Medulla oblongata (tissue), 1 donor: ENCODE measurements around the gene ITGB8.
"Not testable (repeated sequence)": the region's sequence is repeated elsewhere in the genome, so short reads cannot be mapped to it uniquely, and the experiment has no call there.

Source experiments
- DNase-seq: peaks from one replicate; pipeline ENCODE4 v3.0.0-alpha.2; 2015; ENCODE audit errors: extremely low spot score

ITGB8 gene

DNA sequence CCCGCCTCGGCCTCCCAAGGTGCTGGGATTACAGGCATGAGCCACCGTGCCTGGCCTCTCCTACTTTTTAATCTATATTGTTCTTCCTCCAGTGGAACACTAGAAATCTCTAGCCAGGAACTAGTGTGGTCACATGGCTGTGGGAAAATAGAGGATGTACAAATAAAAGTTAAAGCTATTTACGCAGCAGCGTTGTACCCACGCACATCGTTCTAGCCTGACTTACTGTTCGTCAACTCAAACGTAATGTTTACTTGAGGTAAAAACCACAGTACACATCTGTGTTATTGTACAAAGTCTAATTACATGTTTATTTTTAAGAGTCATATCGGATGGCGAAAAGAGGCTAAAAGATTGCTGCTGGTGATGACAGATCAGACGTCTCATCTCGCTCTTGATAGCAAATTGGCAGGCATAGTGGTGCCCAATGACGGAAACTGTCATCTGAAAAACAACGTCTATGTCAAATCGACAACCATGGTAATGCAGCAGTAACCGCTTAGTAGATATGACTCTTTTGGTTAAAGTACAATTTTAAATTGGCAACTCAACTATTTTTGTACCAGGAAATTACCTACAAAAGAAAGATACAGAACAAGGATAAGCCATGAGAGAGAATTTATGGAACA, 50.8 kb downstream of the ITGB8 start:
- DNase-seq = no peak

DNA sequence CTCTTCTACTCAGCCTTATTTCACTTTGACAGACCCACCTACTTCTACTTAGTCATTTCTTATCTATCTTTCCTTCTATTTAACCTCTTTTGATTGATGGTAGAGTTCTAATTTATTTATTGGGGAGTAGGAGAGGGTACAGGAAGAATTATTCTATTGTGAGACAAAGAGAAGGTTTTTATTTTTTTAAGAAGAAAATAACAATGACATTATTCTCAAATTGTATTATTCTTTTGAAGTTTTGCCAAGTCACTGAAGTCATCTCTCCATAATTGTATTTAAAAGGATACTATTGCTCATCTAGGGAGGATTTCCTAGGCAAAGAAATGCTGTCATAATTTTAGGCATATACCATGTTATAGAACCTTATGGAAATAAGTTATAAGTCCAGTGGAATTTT, 52.7 kb downstream of the ITGB8 start:
- DNase-seq = no peak

DNA sequence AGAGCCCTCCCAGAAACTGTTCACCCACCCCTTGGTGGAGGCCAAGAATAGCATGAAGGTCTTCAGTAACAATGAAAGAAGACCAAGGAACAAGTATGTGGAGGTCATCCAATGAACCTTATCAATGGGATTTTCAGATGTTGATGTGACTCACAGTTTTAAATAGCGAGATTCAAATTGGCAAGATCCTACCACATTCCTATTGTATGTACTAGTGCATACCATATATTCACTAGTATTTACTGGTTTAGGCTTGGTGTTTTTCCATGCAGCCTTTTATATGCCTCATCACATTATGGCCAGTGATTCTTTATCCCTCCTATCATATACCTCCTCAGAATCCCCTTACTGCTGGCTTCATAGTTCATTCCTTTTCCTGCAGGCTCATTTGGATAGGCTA, 54.4 kb downstream of the ITGB8 start:
- no peak for DNase-seq

DNA sequence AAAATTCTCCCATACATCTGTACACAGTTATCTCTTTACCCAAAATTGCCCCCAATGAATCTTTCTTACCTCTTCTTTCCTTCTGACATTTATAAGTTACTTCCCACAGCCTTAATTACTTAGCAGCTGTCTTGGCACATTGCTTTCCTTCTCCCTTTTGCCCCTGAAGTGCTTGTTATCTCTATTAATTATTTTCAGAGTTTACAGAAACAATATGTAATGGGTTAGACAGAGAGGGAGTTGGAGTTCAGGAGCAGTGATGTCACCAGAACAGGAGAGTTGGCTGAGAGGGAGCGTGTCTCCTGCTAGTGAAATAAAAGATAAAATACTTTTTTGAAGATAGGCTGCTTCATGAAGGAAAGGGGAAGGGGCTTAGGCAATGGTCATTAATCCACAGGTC, 57.4 kb downstream of the ITGB8 start:
- no peak for DNase-seq

DNA sequence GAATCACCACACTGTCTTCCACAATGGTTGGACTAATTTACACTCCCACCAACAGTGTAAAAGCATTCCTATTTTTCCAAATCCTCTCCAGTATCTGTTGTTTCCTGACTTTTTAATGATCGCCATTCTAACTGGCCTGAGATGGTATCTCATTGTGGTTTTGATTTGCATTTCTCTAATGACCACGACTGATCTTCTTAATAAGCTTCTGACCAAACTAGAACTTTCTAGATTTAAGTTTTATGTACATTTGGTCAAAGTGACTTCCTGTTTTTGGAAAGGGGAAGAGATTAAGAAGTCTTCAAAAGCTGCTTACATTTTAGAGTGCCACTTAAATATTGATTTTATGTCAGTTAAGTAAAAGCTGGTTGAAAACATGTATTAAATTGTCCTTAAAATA, 58.5 kb downstream of the ITGB8 start:
- DNase-seq = not testable (repeated sequence)

DNA sequence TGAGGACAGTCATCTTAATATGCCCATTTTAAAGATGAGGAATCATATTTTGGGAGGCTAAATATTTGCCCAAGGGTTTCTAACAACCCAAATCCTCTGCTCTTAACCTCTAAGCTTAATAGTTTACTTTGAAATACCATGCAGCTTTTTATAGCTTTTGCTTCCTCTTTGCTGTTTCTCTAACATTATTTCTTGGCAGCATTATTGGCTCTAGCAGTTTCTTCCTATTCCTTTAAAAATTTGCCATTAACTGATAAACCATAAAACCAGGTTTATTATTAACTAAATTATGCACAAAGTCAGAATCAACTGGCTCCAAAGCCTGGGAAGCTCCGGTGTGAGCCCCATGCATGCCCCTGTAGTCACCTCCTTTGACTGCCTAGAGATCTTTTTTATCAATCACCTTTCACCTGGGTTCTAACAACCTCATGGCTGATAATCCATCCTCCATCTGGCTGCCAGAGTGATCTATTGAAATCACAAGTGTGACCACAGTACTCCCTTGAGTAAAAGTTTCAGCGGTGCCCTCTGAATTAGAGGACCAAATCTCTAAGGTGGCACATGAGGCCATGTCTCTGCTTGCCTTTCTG, 62.4 kb downstream of the ITGB8 start:
- no peak for DNase-seq

DNA sequence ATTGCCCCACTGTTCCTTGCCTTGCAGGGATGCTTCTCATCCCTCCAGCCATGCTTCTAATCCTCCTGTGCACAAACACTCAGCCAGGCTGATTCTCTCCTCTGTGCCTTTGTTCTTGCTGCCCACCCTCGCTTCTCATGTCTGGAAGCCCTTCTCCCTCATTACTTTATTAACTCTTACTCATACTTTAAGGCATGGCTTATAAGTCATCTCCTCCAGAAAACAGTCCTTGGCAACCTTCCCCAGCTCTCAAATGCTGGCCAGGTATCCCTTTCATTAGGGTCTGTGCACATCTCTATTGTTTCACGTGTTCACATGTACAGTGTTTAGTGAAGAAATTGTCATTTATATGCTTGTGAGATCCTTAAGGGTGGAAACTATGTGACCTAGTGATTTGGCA, 62.9 kb downstream of the ITGB8 start:
- no peak for DNase-seq

DNA sequence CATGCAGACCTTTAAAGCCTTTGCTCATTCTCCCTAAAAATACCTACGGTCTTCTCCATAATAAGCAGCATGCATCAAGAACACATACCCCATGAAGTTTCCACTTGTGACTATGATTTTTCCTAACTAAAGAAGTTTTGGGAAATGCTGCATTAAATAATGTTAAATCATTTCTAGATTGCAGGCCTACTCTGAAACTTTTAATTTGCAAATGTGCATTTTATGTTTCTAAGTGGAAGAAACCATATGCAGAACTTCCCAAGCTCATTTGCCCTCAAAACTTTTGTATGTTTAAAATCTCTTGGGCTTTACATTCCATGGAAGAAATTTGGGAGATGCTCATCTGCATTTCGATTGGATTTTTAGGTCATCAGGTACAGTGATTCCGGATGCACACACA, 63.6 kb downstream of the ITGB8 start:
- no peak for DNase-seq

DNA sequence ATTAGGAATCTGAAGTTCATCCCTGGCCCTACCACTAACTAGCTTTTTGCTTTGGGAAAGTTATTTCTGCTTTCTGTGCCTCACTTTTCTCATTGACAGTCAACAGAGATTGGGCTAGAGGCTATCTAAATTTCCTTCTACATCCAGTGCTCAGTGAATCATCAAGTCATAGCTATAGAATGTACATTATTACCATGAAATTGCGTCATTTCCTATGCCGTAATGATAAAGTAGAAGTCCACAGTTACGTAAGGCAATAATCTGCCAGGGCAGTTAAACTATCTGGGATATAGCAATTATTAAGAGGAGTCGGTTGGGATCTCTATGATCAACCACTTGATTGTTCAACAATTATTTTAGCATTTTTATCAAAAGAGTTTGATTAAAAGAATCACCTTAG, 64.4 kb downstream of the ITGB8 start:
- no peak for DNase-seq

DNA sequence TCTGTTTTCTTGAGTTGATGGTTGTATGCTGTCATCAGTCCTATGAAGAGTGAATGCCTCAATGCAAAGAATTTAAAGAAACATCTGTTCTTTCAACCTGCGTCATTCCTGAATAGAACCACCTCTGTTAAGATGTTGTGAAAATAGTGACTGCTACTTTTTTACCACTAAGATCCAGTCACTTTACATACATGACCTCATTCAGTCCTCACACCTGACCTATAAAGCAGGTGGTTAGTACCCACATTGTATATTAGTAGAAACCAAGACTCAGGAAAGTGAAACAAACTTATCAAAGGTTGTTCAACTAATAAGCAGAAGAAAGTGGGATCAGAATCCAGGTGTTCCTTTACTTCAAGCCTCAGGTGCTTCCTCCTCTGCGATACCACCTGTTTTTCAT, 64.8 kb downstream of the ITGB8 start:
- no peak for DNase-seq

DNA sequence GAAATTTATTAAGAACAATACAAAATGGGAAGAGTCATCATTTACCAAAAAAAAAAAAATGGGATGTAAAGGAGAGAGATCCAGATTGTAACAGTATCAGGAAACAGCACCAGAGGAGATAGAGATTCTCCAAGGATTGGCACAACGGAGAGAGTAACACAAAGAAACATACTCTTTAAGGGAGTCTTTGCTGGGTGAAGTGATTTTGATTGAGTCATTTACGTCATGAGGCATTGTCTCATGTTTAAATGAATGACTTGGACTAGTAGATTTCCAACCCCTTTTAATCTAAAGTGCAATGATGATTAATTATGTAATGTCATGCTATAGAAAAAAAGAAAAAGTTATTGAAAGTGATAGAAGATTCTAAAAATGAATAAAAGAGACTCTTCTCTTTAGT, 68.8 kb downstream of the ITGB8 start:
- no peak for DNase-seq

DNA sequence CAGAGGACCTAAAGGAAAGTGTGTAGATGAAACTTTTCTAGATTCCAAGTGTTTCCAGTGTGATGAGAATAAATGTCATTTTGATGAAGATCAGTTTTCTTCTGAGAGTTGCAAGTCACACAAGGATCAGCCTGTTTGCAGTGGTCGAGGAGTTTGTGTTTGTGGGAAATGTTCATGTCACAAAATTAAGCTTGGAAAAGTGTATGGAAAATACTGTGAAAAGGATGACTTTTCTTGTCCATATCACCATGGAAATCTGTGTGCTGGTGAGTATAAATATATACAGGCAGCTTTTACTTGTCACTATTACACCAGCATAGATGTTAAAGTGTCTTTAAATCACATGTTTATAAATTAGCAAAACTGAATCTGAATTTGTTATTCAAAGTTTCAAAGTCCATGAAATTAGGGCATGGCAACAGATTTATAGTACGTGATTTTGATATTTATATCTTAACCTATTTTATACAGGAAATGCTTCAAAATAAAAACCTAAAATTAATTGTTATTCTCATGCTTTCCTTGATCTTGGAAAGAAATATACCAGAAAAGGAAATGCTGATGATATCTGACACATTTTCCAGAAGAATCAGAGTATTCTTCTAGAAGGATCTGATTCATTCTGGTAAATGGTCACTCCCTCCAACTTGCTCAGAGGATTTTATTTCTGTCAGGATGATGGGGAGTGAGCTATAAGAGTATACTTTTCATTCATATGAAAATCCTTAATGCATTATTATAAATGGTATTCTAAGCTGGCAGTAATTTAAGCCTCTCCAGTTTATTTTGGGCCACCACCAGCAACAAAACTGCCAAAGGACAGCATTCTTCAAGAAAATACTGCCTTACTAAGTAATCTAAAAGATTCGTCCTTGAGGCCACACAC, 71.4 kb downstream of the ITGB8 start:
- no peak for DNase-seq

DNA sequence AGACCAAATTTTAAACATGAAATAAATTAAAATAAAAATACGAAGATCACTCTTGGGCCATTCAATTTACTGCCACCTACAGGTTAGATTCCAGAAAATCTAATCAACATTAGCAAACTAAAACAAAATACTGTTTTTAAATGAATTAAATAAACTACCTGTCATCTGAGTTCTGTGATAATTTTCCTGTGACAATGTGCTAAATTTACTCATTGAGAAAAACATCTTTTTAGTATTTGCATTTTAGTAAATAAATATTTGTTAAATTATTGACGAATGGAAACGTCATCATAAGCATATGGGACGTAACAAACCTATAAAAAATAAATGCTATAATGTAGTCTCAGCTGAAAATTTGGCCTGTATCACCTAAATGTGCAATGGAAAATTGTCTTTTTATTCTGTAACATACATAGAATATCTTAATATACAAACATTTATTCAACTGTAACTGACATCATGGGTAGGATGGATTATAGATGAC, 72.1 kb downstream of the ITGB8 start:
- DNase-seq = no peak

DNA sequence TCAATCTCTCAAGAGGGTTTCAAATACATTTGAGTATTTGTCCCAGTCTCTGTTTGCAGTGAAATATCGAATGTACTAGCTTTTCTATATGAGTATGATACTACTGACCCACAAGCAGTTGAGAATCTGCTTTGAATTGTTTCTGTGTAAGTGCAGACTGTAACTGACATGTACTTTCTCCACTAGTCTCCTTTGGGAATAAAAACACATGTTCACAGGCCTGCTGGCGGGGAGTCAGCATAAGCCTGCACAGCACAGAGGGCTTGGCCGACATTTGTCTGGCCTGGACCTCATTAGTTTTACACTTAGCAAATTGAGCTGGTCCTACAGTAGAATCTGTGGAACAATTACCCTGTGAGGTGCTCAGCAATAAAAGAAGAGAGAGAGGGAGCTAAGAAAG, 72.6 kb downstream of the ITGB8 start:
- DNase-seq = no peak

DNA sequence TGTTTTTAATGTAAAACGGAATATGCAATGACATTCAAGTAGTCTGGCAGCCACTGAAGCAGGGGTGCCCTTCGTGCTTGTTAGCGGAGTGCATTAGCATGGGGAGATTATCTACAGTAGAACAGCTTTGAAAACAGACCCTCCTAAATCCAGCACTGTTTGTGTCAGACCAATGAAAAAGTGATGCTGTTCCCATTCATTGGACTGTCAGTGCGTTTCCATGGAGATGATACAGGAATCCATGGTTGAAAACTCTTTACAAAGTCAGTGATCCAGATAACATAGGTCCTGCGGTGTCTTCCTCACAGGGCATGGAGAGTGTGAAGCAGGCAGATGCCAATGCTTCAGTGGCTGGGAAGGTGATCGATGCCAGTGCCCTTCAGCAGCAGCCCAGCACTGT, 73.6 kb downstream of the ITGB8 start:
- no peak for DNase-seq

DNA sequence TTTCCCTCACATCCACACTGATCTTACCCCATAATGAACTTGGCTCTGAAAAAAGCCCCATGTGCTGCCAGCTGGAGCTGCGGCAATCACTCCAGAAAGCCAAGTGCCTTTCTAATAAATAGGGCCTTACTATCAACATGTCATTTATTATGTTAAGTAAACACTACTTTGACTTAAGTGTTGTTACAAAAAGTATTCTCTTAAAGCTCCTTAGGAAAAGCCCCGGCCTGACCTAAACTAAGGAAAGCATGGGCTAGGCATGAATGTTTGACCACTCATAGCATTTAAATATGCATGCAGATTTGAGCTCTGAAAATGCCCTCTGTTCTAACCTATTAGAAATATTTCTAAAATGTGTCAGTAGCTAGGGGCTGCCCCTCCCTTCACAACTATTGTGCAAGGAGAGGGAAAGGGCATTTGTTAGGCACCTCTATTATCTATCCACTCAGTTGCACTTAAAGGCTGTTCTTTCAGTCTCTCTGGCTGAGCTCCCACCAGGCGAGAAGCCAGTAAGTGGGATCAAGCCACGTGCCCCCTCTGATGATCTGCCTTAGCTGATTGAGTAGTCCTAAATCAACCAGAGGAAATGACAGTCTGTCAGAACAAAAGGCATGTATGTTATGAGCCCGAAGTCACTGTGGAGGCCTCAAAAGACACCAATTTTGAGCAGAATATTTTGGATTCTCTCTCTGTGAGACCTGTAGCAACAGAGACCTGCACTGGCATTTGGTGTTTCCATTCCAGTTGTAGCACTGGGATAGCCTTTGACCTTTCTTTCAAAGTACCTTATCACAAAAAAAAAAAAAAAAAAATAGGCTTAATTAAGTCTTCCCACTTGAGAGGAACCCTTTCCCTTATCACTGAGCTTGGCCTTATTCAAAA, 77.1 kb downstream of the ITGB8 start:
- no peak for DNase-seq

DNA sequence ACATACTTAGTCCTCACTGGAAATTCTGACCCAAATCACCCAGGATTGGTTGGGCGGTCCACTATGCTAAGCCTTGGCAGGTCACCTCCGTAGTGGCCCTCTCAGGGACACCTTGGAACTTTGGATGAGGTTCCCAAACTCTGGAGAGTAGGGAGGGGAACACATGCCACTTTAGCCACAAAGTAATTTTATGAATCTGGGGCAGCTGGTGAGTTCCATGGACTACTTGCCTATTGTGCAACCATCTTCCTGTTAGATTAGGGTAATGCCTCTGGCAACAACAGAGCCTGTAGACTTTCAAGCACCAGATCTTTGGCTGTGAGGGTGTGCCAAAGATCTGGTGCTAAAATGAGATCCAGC, 77.7 kb downstream of the ITGB8 start:
- DNase-seq = no peak

DNA sequence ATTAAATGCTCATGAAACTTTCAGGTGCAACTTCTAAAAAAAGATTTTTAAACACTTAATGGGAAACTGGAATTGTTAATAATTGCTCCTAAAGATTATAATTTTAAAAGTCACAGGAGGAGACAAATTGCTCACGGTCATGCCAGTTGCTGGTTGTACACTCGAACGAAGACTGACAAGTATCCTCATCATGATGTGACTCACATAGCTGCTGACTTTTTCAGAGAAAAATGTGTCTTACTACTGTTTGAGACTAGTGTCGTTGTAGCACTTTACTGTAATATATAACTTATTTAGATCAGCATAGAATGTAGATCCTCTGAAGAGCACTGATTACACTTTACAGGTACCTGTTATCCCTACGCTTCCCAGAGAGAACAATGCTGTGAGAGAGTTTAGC, 79.3 kb downstream of the ITGB8 start:
- DNase-seq = no peak

DNA sequence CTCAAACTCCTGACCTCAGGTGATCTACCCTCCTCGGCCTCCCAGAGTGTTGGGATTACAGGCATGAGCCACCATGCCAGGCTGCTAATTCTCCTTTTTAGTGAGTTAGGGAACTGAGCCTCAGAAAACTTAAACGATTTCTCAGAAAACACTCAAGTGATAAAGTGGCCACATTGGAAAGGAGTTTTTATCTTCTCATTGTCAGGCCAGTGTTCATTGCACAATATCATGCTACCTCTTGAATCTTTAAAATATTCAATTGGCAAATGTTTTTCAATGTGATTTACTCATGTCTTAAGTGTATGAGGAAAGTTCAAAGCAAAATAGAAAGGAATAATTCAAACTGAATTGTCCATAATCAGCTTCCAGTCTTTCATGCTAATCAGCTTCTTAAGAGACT, 80.7 kb downstream of the ITGB8 start:
- no peak for DNase-seq

DNA sequence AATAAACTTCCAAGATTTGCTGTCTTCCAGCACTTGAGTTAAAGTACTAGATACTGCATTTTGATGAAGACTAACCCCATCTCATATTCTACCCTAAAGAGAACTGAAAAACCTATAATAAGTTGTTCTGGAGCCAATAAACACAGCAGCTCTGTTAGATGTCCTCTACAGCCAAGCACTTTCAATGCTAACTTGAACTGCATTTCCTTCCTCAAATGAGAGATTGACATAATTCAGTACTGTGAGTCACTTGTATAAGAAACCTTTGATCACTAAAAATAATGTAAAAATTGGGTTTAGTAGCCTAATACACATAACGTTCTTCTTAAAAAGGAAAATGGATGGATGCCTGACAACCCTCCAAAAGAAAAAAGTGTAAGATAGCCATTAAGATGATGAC, 81.3 kb downstream of the ITGB8 start:
- no peak for DNase-seq

DNA sequence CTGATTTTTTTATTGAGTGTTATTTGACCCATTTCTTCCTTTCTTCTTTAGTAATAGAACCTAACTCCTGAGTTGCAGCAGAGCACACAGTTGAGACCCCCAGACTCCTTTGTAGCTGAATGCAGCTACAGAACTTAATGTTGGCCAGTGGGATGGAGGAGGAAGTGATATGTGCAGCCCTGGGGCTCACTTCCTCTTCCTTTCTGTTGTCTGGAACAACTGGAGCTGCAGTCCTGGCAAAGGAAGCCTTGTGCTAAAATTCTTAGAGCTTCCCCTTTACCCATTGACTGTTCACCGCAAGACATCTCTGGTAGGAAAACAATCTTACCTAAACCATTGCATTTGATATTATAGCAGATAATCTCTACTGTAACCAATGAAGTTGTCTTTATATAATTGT, 86.6 kb downstream of the ITGB8 start:
- peak; percentile 57 for DNase-seq
